ENCODE results near the gene LRRC3B.
"Not testable (repeated sequence)": the region's sequence is repeated elsewhere in the genome, so short reads cannot be mapped to it uniquely, and the experiment has no call there.

The LRRC3B gene

GRCh38 chr3:26590919-26591484 lies 31.6 kb upstream of the LRRC3B start:
- DNase-seq (ENCODE audit: low read depth): no peak
- in situ Hi-C loops (cut with HindIII; ENCODE audit: low sequenced_read_pairs): no loop called here

GRCh38 chr3:26591926-26592325 lies 30.6 kb upstream of the LRRC3B start:
- in situ Hi-C loops (cut with HindIII; ENCODE audit: low sequenced_read_pairs): no loop called here
- no peak overlapping the region for H3K4me3 ChIP-seq (ENCODE audit: low read depth, low read length)
- no peak for DNase-seq (ENCODE audit: low read depth)
- TF ChIP-seq CTCF (IDR thresholded peaks at IDR 0.05; ENCODE audit: low read depth, low read length, missing control alignments): no peak

More at GRCh38 chr3:26590919-26591484, 31.6 kb upstream of the LRRC3B start:
- TF ChIP-seq CTCF (IDR thresholded peaks at IDR 0.05; ENCODE audit: low read depth, low read length, missing control alignments): no peak
- no peak overlapping the region for H3K4me3 ChIP-seq (ENCODE audit: low read depth, low read length)

- TF ChIP-seq CTCF (IDR thresholded peaks at IDR 0.05; ENCODE audit: low read depth, low read length, missing control alignments): no peak
- DNase-seq (ENCODE audit: low read depth): no peak
- no peak overlapping the region for H3K4me3 ChIP-seq (ENCODE audit: low read depth, low read length)
- in situ Hi-C loops (cut with HindIII; ENCODE audit: low sequenced_read_pairs): no loop called here
Observed at GRCh38 chr3:26592451-26592850, 30.1 kb upstream of the LRRC3B start.

GRCh38 chr3:26596335-26596734 lies 26.2 kb upstream of the LRRC3B start:
- no peak overlapping the region for H3K4me3 ChIP-seq (ENCODE audit: low read depth, low read length)
- in situ Hi-C loops (cut with HindIII; ENCODE audit: low sequenced_read_pairs): no loop called here
- DNase-seq (ENCODE audit: low read depth): no peak
- TF ChIP-seq CTCF (IDR thresholded peaks at IDR 0.05; ENCODE audit: low read depth, low read length, missing control alignments): no peak

- H3K4me3 ChIP-seq (ENCODE audit: low read depth, low read length); in situ Hi-C loops (cut with HindIII; ENCODE audit: low sequenced_read_pairs); DNase-seq (ENCODE audit: low read depth): not testable (repeated sequence)
Observed at GRCh38 chr3:26603311-26603710, 19.3 kb upstream of the LRRC3B start.

- DNase-seq (ENCODE audit: low read depth); in situ Hi-C loops (cut with HindIII; ENCODE audit: low sequenced_read_pairs): not testable (repeated sequence)
Observed at GRCh38 chr3:26603771-26604170, 18.8 kb upstream of the LRRC3B start.

GRCh38 chr3:26614006-26614685 lies 8.4 kb upstream of the LRRC3B start:
- TF ChIP-seq CTCF (IDR thresholded peaks at IDR 0.05; ENCODE audit: low read depth, low read length, missing control alignments): no peak
- H3K4me3 ChIP-seq (ENCODE audit: low read depth, low read length): no peak overlapping the region
- in situ Hi-C loops (cut with HindIII; ENCODE audit: low sequenced_read_pairs): no loop called here
- DNase-seq (ENCODE audit: low read depth): no peak

More at GRCh38 chr3:26603771-26604170, 18.8 kb upstream of the LRRC3B start:
- H3K4me3 ChIP-seq (ENCODE audit: low read depth, low read length): not testable (repeated sequence)

All from astrocyte of the cerebellum (primary cell).